A673 (cell line): ENCODE measurements around the gene MDGA2. TPM values are rescaled to one million over a fixed set of nuclear protein-coding genes. Genes with fewer than 3 reads are reported as not detected.

Experiments
- BruUV-seq: library from RNA; stranded (reverse); fragments of 400-500 nt; replicated peaks from 2 replicates; lab custom pipeline; 2021; lab: Mats Ljungman, UMichigan
- CTCF ChIA-PET: fragments of 300-600 bp; sonication (Branson Sonifier 250); formaldehyde crosslinking; loops from one replicate; lab custom pipeline; 2022; ENCODE audit warnings: antibody characterized with exemption; lab: Charles Lee
- POLR2A ChIA-PET: fragments of 300-600 bp; sonication (Branson Sonifier 250); formaldehyde crosslinking; loops from one replicate; lab custom pipeline; 2022; ENCODE audit warnings: antibody characterized with exemption; ENCODE audit not compliant: low non-redundant PET; lab: Charles Lee
- DNase-seq: peaks from one replicate; pipeline ENCODE4 v3.0.0-alpha.2; 2015; ENCODE audit warnings: low spot score
- H3K27ac ChIP-seq: fragments of 200-600 bp; sonication (generic); 2 replicates; pipeline ENCODE4 v1.5.1; 2016; ENCODE audit warnings: mixed run types, low read depth, mild to moderate bottlenecking, mixed read lengths, antibody characterized with exemption, low read length; ENCODE audit not compliant: poor library complexity, severe bottlenecking
- H3K27me3 ChIP-seq: fragments of 200-600 bp; sonication (generic); replicated peaks from 2 replicates; pipeline ENCODE4 v1.6.1; 2017; ENCODE audit warnings: mixed run types, low read depth, mild to moderate bottlenecking, mixed read lengths, antibody characterized with exemption, low read length; ENCODE audit not compliant: insufficient read depth, poor library complexity
- H3K36me3 ChIP-seq: fragments of 200-600 bp; sonication (generic); 2 replicates; pipeline ENCODE4 v1.6.1; 2016; ENCODE audit warnings: mixed run types, mild to moderate bottlenecking, mixed read lengths, antibody characterized with exemption, low read length; ENCODE audit not compliant: insufficient read depth, poor library complexity, severe bottlenecking
- H3K4me1 ChIP-seq: fragments of 200-600 bp; sonication (generic); 2 replicates; pipeline ENCODE4 v1.6.1; 2017; ENCODE audit warnings: mixed run types, mild to moderate bottlenecking, mixed read lengths, antibody characterized with exemption, low read length; ENCODE audit not compliant: insufficient read depth, poor library complexity, severe bottlenecking
- H3K4me3 ChIP-seq: fragments of 200-600 bp; sonication (generic); 2 replicates; pipeline ENCODE4 v1.5.1; 2016; ENCODE audit warnings: low read depth, mixed run types, mild to moderate bottlenecking, mixed read lengths, low read length; ENCODE audit not compliant: poor library complexity, severe bottlenecking
- H3K9me3 ChIP-seq: fragments of 200-600 bp; sonication (generic); 2 replicates; pipeline ENCODE4 v1.6.1; 2016; ENCODE audit warnings: mixed run types, low read depth, mild to moderate bottlenecking, mixed read lengths, antibody characterized with exemption, low read length; ENCODE audit not compliant: poor library complexity, severe bottlenecking
- EZH2 ChIP-seq: fragments of 200-600 bp; sonication (generic); IDR thresholded peaks from 2 replicates; pipeline ENCODE4 v1.6.1; 2017; ENCODE audit warnings: borderline replicate concordance, low read depth, mild to moderate bottlenecking, mixed read lengths, antibody characterized with exemption, low read length; ENCODE audit not compliant: poor library complexity, severe bottlenecking
- intact Hi-C: fragments of 100-400 bp; cut with micrococcal nuclease; formaldehyde crosslinking; loops from one replicate; pipeline ENCODE4 v1.10.0; 2022; ENCODE audit not compliant: unreplicated experiment
- total RNA-seq: library from RNA; stranded (reverse); gene quantifications from 2 replicates; pipeline ENCODE4 v1.2.3, GENCODE V29; 2021
- TF ChIP-seq, protein P1 (sequence below): fragments of 300-800, 200-600 bp; sonication (generic); conservative IDR thresholded peaks from 2 replicates; pipeline ENCODE4 v1.5.1; 2017; ENCODE audit warnings: low read depth, mild to moderate bottlenecking, antibody characterized with exemption, low read length, moderate library complexity, mixed read lengths

MDGA2 gene
- total RNA-seq, 1 experiment from 2014 or later = not detected

DNA sequence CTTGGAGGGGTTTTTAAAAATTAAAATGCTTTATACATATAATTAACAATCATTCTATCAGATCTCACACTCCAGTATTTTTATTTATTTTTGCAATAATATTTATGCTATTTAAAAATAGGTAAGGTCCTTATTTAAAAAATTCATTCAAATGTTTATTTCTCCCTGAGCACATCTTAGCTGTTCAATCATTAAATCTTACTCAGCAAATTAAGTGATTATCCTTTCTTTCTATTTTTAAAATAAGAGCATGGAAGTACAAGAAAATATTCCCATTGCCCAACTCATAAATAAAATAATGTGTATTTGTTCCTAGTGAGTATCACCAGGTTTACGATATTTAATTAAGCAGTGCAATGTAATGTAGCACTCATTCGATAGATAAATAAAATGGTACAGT, 666.7 kb downstream of the MDGA2 start:
- H3K36me3 ChIP-seq = no peaks in the 10 kb centered on the region
- BruUV-seq = no TSS peak
- intact Hi-C loops = no loop called here
- TF ChIP-seq EZH2 = no peak
- TF ChIP-seq, protein P1, sequence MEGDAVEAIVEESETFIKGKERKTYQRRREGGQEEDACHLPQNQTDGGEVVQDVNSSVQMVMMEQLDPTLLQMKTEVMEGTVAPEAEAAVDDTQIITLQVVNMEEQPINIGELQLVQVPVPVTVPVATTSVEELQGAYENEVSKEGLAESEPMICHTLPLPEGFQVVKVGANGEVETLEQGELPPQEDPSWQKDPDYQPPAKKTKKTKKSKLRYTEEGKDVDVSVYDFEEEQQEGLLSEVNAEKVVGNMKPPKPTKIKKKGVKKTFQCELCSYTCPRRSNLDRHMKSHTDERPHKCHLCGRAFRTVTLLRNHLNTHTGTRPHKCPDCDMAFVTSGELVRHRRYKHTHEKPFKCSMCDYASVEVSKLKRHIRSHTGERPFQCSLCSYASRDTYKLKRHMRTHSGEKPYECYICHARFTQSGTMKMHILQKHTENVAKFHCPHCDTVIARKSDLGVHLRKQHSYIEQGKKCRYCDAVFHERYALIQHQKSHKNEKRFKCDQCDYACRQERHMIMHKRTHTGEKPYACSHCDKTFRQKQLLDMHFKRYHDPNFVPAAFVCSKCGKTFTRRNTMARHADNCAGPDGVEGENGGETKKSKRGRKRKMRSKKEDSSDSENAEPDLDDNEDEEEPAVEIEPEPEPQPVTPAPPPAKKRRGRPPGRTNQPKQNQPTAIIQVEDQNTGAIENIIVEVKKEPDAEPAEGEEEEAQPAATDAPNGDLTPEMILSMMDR = no peak
- ChIA-PET POLR2A (no interaction called here), CTCF (no interaction called here)
- H3K9me3 ChIP-seq = no peaks in the 10 kb centered on the region
- no peak overlapping the region for H3K27ac ChIP-seq
- no peaks in the 10 kb centered on the region for H3K4me1 ChIP-seq
- H3K4me3 ChIP-seq = no peak overlapping the region
- peaks cover 4% of the 10 kb centered on the region for H3K27me3 ChIP-seq
- DNase-seq = no peak

GRCh38 chr14:46999661-47000060, 675.7 kb downstream of the MDGA2 start:
- DNase-seq = no peak
- ChIA-PET CTCF (no interaction called here), POLR2A (no interaction called here)
- no peaks in the 10 kb centered on the region for H3K36me3 ChIP-seq
- BruUV-seq = no TSS peak
- intact Hi-C loops = no loop called here
- H3K27ac ChIP-seq = no peak overlapping the region
- no peaks in the 10 kb centered on the region for H3K27me3 ChIP-seq
- H3K4me1 ChIP-seq = no peaks in the 10 kb centered on the region
- no peaks in the 10 kb centered on the region for H3K9me3 ChIP-seq
- TF ChIP-seq, protein P1 = no peak
- no peak for TF ChIP-seq EZH2
- no peak overlapping the region for H3K4me3 ChIP-seq

GRCh38 chr14:46989566-46989965, 685.8 kb downstream of the MDGA2 start:
- DNase-seq = no peak
- Histone ChIP-seq H3K27ac (no peak overlapping the region), H3K4me3 (no peak overlapping the region), H3K9me3 (no peaks in the 10 kb centered on the region), H3K27me3 (no peaks in the 10 kb centered on the region), H3K36me3 (no peaks in the 10 kb centered on the region), H3K4me1 (no peaks in the 10 kb centered on the region)
- no peak for TF ChIP-seq EZH2
- TF ChIP-seq, protein P1 = no peak
- ChIA-PET CTCF (no interaction called here), POLR2A (no interaction called here)
- intact Hi-C loops = no loop called here
- BruUV-seq = no TSS peak
